DMS153 treated with DMSO at 0.1 percent for 48 hours (cell line): Measurements from ENCODE around the gene KIF12.

ENCODE experiments used
- DNase-seq: peaks from one replicate; lab custom pipeline; 2025; ENCODE audit not compliant: unreplicated experiment; lab: John Stamatoyannopoulos, UW

The KIF12 gene

GRCh38 chr9:114070188-114071103 is 28.6 kb downstream of the KIF12 start:
- DNase-seq, result no peak

DNA sequence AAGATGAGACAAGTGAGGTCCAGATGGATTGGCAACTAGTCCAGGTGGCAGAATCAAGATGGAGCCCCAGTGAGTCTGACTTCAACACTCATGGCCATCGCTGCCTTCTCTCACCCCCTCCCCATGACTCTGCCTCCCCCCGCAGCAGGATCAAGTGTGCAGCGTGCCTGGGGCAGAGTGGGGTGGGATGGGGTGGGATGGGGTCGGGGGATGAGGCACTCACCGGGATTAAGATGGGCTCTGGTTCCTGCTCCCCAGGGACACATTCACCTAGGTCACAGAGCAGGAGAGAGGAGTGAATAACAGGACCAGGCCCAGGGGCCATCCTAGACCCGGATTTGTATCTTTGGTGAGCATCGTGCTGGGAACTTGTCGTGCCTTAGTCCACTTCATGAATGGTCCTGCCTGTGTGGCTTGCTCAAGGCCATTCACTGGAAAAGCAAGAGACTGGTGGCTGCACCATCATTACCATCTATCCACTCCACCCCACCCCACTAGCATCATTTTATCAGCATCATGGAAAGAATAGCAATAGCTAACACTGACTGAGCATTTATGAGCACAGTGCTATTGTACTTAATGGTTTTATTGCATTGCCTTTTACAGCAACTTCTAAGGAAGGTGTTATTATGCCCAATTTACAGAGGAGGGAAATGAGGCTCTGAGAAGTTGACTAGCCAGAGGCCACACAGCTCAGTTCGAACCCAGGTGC is 29.5 kb downstream of the KIF12 start:
- no peak for DNase-seq

DNA sequence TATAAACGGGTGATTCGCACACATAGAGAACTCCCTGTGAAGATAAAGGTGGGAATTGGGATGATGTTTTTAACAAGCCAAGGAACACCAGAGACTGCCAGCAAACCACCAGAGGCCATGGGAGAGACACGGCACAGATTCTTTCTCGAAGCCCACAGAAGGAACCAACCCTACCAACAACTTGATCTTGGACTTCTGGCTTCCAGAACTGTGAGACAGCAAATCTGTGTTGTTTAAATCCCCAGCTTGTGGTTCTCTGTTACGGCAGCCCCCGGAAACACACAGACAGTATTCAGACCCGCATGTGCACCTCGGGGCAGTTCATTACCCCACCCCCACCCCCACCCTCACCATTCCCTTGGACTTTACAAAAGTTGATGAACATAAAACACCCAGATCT is 33.8 kb downstream of the KIF12 start:
- DNase-seq, result no peak

- no peak for DNase-seq
These were observed 37.1 kb downstream of the KIF12 start for GRCh38 chr9:114061830-114062474.

DNA sequence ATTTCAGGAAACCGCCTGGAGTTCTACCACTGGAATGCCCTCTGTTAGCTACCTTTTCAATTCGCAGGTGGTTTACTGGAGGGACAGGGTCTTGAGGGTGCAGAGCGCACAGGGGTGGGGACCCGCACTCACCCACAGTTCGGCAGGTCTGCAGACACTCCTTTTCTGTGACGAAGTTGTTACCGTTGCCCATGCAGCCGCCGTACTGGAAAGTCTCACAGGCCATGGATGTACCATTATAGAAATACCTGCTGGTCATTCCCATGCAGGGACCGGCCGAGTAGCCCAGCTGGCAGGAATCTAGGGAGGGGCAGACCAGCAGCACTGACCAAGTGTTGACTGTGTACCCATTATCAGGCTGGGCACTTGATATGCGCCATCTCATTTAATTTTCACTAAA is 37.8 kb downstream of the KIF12 start:
- no peak for DNase-seq

DNA sequence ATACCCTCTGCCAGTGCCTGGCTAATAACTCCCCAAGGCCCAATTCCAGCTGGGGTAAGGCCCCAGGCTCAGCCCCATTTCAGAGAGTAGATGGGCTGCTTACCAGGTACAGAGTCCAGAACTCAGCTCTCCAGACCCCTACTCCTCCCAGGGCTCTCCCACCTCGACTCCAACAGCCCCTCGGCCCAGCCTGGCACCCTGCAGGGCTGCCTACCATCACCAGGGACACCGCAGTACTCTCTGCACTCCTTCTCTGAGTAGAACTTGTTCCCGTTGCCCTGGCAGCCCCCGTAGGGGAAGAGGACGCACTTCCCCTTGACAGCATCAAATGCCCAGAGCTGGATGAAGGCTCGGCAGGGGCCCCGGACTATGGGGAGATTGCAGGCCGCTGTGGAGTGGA is 38.4 kb downstream of the KIF12 start:
- no peak for DNase-seq

DNA sequence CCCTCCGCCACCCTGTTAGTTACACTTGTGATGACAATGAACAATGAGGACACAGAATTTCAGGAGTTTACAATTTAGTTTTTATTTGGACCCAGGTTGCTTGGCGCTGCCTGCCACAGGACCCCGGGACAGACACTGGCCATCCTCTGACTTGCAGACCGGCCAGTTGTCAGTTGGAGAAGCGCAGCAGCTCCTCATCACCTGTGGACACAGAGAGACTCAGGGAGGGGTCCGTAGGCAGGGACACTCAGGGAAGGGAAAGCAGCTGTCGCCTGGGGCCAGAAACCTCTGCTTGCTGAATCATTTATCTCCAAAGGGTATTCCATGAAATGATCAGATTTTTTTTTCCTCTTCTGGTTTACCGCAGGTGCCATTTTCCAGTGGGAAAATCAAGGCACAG is 39.0 kb downstream of the KIF12 start:
- DNase-seq, result no peak

DNA sequence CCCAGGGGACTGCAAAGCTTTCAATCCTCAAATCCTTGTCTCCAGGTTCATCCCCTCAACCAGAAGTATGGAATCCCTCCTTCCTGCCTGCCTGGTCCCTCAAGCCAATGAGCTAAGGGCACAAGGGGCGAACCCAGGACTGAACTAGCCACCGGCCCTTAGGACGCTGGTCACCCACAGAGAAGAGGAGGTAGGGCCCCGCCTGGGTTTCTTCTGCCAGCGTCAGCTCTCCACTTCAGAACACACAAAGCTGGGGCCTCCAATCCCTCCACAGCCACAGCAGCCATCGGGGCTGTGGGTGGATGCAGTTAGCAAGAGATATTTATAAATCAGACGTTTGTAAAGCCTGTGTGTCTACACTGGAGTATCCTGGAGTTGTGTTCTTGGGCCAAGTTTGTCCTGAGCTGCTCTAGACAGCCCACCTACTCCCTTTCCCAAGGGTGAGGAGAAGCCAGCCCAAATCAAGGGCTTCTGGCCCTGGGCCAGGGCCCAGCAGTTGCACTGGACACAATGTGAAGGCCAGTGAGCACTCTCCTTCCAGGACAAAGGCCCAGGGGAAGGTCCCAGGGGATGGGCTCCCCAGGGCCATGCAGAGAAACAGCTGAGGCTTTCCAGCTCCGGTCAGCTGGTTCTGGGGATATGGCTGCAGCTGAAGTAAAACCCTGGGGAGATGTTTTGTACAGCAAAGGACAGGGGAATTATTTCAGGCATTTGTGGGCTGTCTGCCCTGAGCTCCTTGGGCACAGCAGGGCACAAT is 39.9 kb downstream of the KIF12 start:
- DNase-seq, result no peak

- no peak for DNase-seq
These were observed 40.4 kb downstream of the KIF12 start for GRCh38 chr9:114058688-114059046.

DNA sequence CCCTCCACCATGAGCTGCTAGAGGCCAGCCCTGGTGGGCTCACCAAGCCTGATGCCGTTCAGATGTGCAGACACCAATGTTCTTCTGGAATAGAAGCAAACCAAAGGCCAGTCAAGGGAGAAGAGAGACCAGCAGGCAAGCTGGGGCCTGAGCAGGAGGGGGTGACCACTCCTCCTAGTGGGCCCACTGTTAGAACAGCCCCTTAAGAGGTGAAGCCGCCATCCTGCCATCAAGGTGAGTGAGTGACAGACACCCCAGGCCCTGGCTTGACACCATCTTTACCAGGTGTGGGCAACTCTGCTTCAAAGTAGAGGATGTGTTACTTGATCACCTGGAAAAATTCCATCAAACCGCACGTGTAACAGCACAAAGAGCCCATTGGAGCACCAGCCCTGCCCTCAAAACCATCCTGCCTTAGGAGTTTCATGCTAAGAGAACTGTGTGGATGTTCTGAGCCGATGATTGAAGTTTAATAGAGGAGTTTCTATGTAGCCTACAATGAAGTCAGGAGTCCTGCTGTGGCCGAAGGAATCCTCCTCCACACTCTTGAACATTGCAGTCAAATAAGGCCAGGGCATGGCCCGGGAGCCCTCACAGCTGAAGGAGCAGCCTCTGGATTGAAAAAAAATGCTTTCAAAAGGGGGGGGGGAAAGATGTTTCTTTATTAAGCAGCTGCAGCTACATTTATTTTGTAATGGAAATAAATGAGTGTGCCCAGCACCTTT is 41.8 kb downstream of the KIF12 start:
- DNase-seq, result no peak

DNA sequence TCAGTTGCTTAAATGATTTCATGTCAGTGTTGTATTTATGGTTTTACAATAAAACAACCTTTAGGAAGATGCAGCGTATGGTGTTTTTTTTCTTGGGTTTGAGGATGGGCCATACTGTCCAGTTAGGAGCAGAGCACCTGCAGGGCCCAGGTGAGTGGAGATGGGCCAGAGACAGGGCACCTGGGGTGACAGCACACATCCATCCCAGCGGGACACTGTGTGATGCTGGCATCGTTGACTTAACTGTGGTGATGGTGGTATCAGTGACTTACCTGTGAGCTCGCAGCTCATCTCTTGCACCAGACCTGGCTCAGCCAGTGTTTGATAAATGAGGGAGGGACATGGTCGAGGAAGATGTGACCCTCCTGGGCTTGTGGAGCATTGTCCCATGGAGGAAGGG is 42.6 kb downstream of the KIF12 start:
- no peak for DNase-seq

GRCh38 chr9:114055894-114056293 is 43.2 kb downstream of the KIF12 start:
- DNase-seq, result no peak

DNA sequence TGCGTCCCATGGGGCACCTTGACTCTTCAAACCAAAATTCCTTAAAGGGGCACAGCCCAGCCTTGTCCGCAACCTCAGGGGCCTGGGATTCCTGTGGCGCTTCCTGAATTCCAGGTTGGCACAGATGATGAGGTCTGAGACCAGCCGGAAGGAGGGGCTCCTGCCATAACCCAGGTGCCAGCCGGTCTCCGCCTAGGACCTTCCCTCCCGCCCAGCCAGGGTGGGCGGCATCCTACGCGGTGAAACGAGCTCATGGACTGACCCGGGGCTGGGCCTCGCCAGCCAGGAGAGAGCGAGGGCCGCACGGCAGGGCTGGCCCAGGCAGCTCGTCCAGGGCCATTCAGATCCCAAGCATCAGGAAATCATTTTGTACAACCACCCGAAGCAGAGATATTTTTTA is 44.0 kb downstream of the KIF12 start:
- DNase-seq, result no peak

DNA sequence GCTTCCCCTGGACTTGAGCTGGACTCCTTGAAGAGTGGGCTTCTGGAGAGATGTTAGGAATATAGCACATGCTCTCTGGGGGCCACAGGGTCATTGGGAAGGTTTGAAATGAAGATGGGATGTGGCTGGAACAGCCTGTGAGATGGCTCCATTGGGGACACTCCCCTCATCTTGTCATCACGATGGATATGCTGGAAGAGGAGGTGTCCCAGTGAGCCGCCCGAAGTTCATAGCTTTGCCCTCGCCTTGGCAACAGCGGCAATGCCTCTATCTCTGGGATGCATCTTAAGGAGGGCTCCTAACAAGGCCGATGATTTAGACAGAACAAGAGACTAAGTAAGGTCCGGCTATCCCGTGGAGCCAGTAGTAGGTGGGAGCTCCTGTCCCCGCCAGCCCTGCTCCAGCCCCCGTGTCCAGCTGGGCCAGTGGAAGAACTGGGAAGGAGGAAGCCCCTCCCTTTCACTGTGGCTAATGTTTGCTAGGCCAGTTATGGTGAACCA is 44.9 kb downstream of the KIF12 start:
- no peak for DNase-seq

GRCh38 chr9:114053246-114054005 is 45.7 kb downstream of the KIF12 start:
- DNase-seq, result no peak

- no peak for DNase-seq
These were observed 47.4 kb downstream of the KIF12 start for GRCh38 chr9:114051706-114052105.

DNA sequence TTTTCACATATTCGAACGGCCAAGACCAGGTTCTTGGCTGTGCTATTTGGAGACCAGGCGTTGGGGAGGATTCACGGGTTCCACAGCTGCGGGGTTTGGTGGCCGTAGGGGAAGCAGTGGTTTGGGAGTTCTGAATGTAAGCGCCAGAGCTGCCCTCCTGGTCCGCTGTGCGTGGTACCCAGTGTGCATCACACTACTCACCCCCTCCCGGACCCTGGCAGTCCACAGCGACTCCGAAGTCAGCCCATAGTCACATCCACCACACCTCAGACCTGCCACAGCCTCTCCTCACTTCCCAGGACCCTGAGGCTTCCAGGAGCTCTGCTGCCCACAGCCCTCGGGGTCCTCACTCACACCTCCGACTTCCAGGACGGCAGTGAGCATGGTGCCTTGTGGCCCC is 47.8 kb downstream of the KIF12 start:
- DNase-seq, result no peak

GRCh38 chr9:114050646-114051045 is 48.4 kb downstream of the KIF12 start:
- no peak for DNase-seq

DNA sequence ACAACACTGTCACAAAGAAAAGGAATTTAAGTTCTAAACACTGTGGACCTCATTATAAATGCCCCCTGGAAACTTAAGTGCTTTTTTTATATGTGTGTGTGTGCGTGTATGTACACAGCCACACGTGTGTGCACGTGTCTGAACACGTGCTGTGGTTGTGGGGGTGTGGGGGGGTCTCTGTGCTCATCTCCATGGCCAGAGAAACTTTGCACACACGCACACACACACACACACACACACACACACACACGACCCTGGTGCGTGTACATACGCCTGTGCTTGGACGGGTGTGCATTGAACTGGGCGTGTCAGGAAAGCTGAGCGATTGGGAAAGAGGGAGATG is 48.9 kb downstream of the KIF12 start:
- no peak for DNase-seq
